NOMO-1 treated with dmso at 0.1 percent for 144 hours (cell line): ENCODE results near the gene CNTNAP3.
"Not testable (repeated sequence)": the region's sequence is repeated elsewhere in the genome, so short reads cannot be mapped to it uniquely, and the experiment has no call there.

Experiments used
- DNase-seq: peaks from one replicate; lab custom pipeline; 2025; ENCODE audit not compliant: unreplicated experiment; lab: John Stamatoyannopoulos, UW

Gene CNTNAP3

DNA sequence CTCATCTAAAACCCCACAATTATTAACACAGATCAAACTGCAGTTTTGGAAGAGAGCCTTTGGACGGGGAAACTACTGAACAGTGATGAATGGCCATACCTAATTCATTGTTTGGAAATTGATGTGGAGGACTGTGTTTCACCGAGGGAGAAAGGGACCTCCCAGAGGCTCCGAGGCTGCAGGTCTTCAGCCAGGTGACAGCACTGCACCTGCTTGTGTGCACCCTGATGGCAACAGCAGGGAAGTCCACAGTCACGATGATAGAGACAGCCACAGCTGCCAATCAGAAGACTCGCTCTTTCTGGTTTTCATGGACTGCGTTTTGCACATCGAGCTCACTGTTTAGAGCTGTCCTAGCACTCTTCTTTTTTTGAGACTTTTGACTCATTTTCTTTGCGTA, 214.4 kb downstream of the CNTNAP3 start:
- not testable (repeated sequence) for DNase-seq

GRCh38 chr9:39067683-39068082, 220.3 kb downstream of the CNTNAP3 start:
- DNase-seq = not testable (repeated sequence)

GRCh38 chr9:39062966-39063365, 225.0 kb downstream of the CNTNAP3 start:
- DNase-seq = not testable (repeated sequence)

- not testable (repeated sequence) for DNase-seq
Measured at GRCh38 chr9:39054453-39054852, 233.5 kb downstream of the CNTNAP3 start.

DNA sequence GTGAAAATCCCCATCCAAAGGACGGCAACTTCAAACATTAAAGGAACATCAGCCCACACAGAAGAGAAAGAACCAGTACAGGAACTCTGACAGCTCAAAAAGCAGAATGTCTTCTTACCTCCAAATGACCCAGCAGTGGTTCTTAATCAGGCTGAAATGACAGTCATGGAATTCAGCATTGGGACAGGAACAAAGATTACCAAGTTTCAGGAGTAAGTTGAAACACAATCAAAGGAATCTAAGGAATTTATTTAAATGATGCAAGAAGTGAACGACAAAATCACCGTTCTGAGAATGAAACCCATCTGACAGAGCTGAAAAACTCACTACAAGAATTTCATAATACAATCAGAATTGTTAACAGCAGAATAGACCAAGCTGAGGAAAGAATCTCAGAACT, 241.1 kb downstream of the CNTNAP3 start:
- DNase-seq = not testable (repeated sequence)

GRCh38 chr9:39042352-39042803, 245.6 kb downstream of the CNTNAP3 start:
- not testable (repeated sequence) for DNase-seq

DNA sequence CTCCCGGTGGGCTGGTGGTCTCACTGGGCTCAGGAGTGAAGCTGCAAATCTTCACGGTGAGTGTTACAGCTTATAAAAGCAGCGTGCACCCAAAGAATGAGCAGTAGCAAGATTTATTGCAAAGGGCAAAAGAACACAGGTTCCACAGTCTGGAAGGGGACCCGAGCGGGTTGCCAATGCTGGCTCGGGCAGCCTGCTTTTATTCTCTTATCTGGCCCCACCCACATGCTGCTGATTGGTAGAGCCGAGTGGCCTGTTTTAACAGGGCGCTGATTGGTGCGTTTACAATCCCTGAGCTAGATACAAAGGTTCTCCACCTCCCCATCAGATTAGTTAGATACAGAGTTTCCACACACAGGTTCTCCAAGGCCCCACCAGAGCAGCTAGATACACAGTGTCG, 246.2 kb downstream of the CNTNAP3 start:
- not testable (repeated sequence) for DNase-seq

DNA sequence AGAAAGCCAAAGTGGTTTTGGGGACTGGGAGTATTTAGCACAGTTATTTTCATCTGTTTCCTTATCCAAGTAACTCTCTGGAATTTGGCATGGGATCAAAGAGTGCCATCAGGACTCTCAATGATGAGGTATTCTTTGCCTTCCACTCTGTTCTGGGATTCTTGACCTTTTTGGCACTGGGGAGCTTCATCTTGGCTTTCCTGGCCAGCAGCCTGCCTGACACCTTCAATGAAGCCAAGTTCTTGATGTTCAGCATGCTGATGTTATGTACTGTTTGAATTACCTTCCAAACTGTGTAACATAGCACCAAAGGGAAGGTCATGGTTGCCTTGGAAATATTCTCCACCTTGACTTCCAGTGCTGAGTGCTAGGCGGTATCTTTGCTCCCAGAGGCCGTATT, 248.8 kb downstream of the CNTNAP3 start:
- not testable (repeated sequence) for DNase-seq

- DNase-seq = not testable (repeated sequence)
Measured at GRCh38 chr9:39038221-39038620, 249.7 kb downstream of the CNTNAP3 start.

GRCh38 chr9:39033849-39034248, 254.1 kb downstream of the CNTNAP3 start:
- DNase-seq = not testable (repeated sequence)

DNA sequence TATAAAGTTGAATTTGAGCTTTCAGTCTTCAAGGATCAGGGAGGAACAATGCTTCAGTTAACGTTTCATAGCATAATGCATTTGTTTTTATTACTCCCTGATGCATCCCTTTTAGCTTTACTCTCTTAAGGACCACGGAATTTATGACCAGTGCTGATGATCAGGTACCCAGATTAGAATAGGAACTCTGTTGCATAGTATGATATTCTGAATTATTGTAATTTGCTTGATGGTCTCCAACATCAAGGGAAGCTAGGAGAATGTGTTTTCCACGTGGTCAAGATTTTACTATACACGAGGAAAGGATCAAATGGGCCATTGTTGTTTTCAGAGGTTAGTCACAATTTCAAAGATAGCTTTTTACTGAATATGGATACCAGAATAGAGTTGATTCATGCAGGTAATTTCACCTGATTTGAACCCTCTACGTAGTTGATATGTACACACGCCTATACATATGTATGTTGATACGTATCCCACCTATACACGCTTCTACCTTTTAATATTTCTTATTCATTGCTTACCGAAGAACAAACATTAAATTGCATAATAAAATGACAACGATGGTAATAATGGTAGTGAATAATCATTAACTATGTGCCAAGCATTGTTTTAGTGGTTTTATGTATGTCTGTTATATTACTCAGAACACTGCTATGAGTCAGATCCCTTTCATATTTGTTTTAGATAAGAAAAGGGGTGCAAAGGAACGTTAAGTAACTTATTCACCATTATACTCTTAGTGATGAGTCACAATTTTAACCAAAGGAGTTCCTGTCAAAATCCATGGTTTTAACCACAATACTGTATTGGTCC, 257.6 kb downstream of the CNTNAP3 start:
- not testable (repeated sequence) for DNase-seq

- DNase-seq = not testable (repeated sequence)
Measured at GRCh38 chr9:39028855-39029254, 259.1 kb downstream of the CNTNAP3 start.

DNA sequence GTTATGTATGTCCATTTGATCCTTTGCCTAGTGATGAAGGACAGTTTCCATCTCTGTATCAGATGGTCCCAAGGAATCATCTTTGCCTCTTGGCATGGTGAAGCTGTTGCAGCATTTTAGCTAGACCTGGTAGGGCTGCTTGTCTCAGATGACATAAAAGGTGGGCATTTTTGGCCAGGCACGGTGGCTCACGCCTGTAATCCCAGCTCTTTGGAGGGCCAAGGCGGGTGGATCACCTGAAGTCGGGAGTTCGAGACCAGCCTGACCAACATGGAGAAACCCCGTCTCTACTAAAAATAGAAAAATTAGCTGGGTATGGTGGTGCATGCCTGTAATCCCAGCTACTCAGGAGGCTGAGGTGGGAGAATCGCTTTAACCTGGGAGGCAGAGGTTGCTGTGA, 259.8 kb downstream of the CNTNAP3 start:
- not testable (repeated sequence) for DNase-seq

DNA sequence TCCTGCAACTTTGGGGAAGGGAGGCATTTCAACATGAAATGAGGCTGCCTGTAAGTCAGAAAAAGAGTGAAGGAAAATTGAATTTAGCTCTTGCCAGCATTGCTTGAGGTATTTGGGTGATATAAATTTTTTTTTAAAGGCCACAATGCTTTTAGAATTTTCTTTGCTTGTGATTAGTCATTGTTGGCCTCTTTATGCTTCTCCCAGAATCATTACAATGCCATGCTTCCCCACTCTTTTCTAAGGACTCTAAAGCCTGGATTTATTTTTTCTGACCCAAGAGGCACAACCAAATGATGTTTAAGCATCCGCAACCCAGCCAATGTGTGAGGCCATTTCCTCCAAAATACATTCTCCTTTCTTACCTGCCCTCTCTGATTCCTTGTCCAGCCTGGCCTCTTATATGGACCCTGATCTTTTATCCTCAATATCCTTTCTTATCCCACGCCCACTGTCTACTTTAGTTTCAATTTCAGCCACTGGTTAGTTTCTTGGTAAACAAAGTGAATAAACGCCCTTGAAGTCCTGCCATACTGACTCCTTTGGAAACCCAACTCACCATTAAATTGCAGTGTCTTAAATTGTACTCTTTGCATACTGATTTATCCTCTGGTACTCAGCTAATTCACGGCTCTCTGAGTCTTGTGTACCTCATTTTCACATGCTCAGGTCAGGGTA, 261.9 kb downstream of the CNTNAP3 start:
- not testable (repeated sequence) for DNase-seq
